Stimulated activated naive CD8-positive, alpha-beta T cell treated with anti-CD3 and anti-CD28 coated beads, Interleukin-15, amount 100 ng/mL, for 72 hours (primary cell): ENCODE measurements around the gene STUM.
A peak's percentile ranks its signal among the peaks of the same experiment; 100 is the strongest.
"Not testable (repeated sequence)": the region's sequence is repeated elsewhere in the genome, so short reads cannot be mapped to it uniquely, and the experiment has no call there.

Source experiments
- ATAC-seq: fragments of 150-1000 bp; cut with Tn5 transposase; 2 replicates; pipeline ENCODE4 v1.10.0; 2021; ENCODE audit warnings: mild to moderate bottlenecking, moderate library complexity
- DNase-seq, 2 donors: peaks; one replicate each; pipeline ENCODE4 v3.0.0; 2021 to 2022
- H3K27ac Mint-ChIP-seq, 2 donors: one replicate each; pipeline ENCODE4 v1.8.0; 2022; ENCODE audit warnings: mild to moderate bottlenecking in 2 of 2, mixed read lengths in 2 of 2, moderate library complexity in 2 of 2
- H3K27me3 Mint-ChIP-seq: one replicate; pipeline ENCODE4 v1.8.0; 2022; ENCODE audit warnings: mixed read lengths
- H3K4me1 Mint-ChIP-seq: one replicate; pipeline ENCODE4 v1.8.0; 2022; ENCODE audit warnings: mild to moderate bottlenecking, mixed read lengths
- H3K4me3 Mint-ChIP-seq, 2 donors: one replicate each; pipeline ENCODE4 v1.8.0; 2022; ENCODE audit warnings: mild to moderate bottlenecking in 2 of 2, mixed read lengths in 2 of 2, moderate library complexity in 1 of 2
- H3K9me3 Mint-ChIP-seq, 2 donors: one replicate each; pipeline ENCODE4 v1.8.0; 2022; ENCODE audit warnings: mixed read lengths in 2 of 2

Gene STUM

GRCh38 chr1:226580625-226581270 lies 32.2 kb downstream of the STUM start:
- no peak for DNase-seq
- Mint-ChIP-seq H3K4me3 (no peak overlapping the region), H3K27ac (no peak overlapping the region), H3K4me1 (no peaks in the 10 kb centered on the region), H3K27me3 (no peaks in the 10 kb centered on the region), H3K9me3 (no peaks in the 10 kb centered on the region)
- ATAC-seq, result no peak

- H3K4me3 Mint-ChIP-seq, result no peak overlapping the region
- no peak for DNase-seq
- no peaks in the 10 kb centered on the region for H3K4me1 Mint-ChIP-seq
- no peak for ATAC-seq
- H3K27me3 Mint-ChIP-seq, result no peaks in the 10 kb centered on the region
- no peaks in the 10 kb centered on the region for H3K9me3 Mint-ChIP-seq
- H3K27ac Mint-ChIP-seq, result no peak overlapping the region
These were observed 33.2 kb downstream of the STUM start for GRCh38 chr1:226581650-226582330.

DNA sequence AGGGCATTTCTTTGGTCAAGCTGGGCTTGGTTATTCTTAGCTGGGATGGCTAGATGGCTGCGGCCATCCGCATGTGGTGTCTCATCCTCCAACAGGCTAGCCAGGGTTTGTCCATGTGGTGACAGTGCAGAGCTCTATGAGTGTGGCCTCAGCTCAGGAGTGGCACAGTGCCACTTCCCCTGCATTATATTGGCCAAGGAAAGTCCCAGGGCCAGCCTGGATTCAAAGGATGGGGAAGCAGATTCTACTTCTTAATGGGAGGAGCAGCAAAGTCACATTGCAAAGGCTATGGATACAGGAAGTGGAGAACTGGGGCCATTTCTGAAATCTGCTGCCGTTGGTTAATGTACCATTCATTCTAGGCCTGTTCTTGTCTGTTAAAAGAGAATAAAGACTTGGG lies 34.4 kb downstream of the STUM start:
- no peak overlapping the region for H3K27ac Mint-ChIP-seq
- H3K4me3 Mint-ChIP-seq, result no peak overlapping the region
- H3K4me1 Mint-ChIP-seq, result no peaks in the 10 kb centered on the region
- DNase-seq (no peak), ATAC-seq (no peak)
- no peaks in the 10 kb centered on the region for H3K9me3 Mint-ChIP-seq
- H3K27me3 Mint-ChIP-seq, result no peaks in the 10 kb centered on the region

DNA sequence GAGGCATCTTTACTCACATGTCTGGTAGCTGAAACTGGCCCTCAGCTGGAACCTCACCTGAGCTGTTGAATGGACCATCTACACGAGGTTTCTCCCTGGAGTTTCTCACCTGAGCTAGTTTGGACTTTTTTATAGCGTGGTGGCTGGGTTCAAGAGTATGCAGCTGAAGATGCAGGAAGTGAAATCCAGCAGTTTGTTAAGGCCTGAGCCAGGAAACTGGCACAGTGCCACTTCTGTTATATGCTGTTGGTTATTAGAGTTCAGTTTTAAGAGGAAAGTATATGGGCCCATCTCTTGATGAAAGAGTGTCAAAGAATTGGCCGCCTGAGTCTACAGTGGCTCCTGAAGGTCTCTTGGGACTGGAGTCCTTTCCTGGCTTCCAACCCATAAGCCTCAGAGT lies 35.6 kb downstream of the STUM start:
- Mint-ChIP-seq H3K9me3 (no peaks in the 10 kb centered on the region), H3K4me3 (no peak overlapping the region), H3K27ac (no peak overlapping the region), H3K4me1 (no peaks in the 10 kb centered on the region), H3K27me3 (no peaks in the 10 kb centered on the region)
- ATAC-seq, result no peak
- DNase-seq, result no peak

DNA sequence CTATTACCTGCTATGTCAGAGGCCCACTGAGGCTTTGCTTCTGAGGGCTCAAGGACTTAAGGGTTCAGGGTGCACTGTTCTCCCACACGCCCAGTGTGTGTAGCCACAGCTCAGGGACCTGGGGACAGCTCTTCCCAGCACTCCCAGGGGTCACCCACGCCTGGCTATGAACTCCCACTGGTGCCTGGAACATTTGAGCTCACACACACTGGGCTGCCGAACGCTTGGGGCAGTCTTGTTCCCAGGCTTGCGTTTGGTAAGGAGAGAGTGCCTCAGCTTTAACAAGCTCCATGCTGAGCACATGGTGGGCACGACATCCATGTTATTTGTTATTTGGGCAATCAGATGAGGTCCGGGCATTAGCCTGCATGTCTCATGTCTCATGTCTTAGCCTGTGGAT lies 37.6 kb downstream of the STUM start:
- ATAC-seq, result no peak
- Mint-ChIP-seq H3K27me3 (no peaks in the 10 kb centered on the region), H3K4me1 (no peaks in the 10 kb centered on the region), H3K27ac (no peak overlapping the region), H3K9me3 (no peaks in the 10 kb centered on the region), H3K4me3 (no peak overlapping the region)
- DNase-seq, result no peak

DNA sequence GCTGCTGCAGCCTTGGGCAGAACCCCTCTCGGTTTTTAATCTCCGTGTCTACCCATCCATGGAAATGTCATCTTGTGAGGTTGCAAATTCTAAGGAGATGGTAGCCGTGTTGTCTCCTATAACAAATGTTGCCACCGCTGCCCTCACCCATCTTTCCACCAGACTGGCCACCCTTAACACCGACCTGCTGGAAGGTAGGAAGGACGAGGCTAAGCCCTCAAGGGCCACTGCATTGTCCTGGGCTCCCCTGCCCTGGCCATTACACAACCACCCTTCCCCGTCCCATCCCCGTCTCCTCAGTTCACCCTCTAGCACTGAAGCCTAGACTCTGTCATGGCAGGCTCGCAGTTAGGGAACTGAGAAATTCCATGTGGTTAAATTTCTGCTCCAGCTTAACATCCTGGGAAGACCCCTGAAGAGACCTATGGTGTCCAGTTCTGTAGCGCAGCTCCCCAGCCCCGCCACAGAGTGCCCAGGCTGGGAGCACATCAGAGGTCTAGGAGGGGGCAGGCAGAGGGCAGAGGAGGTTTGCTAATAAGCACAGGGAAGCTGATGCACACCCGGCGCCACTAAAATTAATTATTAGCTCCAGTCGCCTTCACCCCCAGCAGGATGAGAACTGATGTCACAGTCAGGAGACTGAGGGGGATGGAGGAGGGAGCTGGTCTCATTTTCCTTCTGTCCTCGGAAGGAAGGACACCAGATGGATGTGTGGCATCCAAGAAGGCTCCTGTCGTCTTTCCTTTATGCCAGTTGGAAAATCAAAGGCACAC lies 38.3 kb downstream of the STUM start:
- Mint-ChIP-seq H3K4me3 (no peak overlapping the region), H3K27me3 (no peaks in the 10 kb centered on the region), H3K9me3 (no peaks in the 10 kb centered on the region), H3K4me1 (no peaks in the 10 kb centered on the region), H3K27ac (peak overlapping the region in 1 of 2 donors; percentile 22)
- ATAC-seq (no peak), DNase-seq (no peak)

- Mint-ChIP-seq H3K27me3 (no peaks in the 10 kb centered on the region), H3K9me3 (no peaks in the 10 kb centered on the region), H3K27ac (no peak overlapping the region), H3K4me1 (no peaks in the 10 kb centered on the region), H3K4me3 (no peak overlapping the region)
- ATAC-seq, result no peak
- DNase-seq, result no peak
These were observed 39.9 kb downstream of the STUM start for GRCh38 chr1:226588484-226588883.

DNA sequence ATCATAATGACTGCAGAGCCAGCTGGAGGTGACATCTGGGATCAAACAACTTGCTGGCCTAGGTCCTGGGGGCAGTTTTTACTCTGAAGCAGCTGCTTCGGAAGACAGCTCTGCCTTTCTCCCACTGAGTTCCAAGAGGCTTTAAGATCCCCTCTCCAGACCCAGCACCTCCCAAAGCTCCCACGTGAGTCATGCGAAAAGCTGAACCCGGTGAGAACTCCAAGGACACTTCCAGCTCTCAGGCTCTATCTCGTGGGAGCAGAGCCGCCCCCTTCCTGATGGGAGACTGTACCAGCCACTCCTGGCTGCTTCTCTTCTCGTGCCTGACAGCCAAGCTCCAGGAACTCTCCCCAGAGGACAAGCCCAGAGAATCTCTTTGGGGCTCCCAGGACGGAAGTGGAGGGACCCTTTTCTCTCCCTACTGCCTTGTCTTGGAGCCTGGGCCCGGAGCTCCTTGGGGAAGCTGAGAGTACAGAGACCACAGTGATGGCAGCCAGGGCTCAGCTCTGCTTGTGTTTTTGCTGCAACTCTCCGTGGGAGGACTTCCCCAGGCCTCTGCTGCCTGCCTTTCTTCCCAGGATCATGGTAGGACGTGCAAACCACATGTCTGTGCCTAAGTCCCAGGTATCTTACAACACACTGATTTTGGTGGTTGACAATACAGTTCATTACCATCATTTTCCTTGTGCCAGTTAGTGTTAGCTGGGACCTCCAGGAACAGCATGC lies 40.6 kb downstream of the STUM start:
- H3K27me3 Mint-ChIP-seq, result no peaks in the 10 kb centered on the region
- ATAC-seq (no peak), DNase-seq (no peak)
- H3K27ac Mint-ChIP-seq, result peak overlapping the region in 1 of 2 donors; percentile 81
- H3K9me3 Mint-ChIP-seq, result no peaks in the 10 kb centered on the region
- no peaks in the 10 kb centered on the region for H3K4me1 Mint-ChIP-seq
- no peak overlapping the region for H3K4me3 Mint-ChIP-seq

DNA sequence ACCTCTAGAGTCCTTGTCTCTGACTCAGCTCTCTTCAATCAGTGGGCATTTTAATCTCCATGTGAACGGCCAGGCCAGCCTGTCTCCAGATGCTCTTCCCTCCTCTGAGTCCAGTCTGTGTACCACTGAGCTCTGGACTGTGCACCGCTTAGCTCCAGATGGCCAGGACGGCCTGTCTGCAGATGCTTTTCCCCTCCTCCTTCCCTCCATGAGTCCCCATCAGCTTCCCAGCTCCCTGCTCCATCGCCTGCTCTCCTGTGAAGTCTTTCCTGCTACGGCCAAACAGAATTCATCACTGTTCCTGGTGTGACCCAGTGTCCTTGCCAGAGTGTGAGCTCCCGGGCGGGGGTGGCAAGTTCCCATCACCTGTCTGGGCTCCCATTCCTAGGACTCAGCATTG lies 42.0 kb downstream of the STUM start:
- Mint-ChIP-seq H3K27me3 (no peaks in the 10 kb centered on the region), H3K4me1 (no peaks in the 10 kb centered on the region), H3K4me3 (no peak overlapping the region), H3K9me3 (no peaks in the 10 kb centered on the region), H3K27ac (no peak overlapping the region)
- ATAC-seq (no peak), DNase-seq (no peak)

DNA sequence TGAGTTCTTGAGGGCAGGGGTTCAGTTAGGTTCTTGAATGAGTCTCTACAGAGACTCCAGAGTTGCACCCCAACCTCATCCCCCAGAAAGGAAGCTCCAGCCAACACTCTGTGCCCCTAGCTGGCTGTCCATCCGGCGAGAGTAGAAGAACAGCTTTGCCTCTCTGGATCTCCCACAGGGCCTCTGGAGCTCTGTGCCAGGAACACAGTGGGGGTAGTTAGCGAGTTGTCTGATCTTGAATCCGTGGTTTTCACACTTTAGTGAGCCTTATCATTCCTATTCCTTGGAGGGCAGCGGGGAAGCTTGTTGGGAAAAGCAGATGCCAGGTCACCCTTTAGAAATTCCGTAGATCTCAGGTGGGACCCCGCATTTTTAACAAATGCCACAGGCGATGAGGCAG lies 45.0 kb downstream of the STUM start:
- Mint-ChIP-seq H3K9me3 (no peaks in the 10 kb centered on the region), H3K27ac (no peak overlapping the region), H3K27me3 (peaks cover 3% of the 10 kb centered on the region), H3K4me3 (no peak overlapping the region), H3K4me1 (no peaks in the 10 kb centered on the region)
- no peak for DNase-seq
- no peak for ATAC-seq

DNA sequence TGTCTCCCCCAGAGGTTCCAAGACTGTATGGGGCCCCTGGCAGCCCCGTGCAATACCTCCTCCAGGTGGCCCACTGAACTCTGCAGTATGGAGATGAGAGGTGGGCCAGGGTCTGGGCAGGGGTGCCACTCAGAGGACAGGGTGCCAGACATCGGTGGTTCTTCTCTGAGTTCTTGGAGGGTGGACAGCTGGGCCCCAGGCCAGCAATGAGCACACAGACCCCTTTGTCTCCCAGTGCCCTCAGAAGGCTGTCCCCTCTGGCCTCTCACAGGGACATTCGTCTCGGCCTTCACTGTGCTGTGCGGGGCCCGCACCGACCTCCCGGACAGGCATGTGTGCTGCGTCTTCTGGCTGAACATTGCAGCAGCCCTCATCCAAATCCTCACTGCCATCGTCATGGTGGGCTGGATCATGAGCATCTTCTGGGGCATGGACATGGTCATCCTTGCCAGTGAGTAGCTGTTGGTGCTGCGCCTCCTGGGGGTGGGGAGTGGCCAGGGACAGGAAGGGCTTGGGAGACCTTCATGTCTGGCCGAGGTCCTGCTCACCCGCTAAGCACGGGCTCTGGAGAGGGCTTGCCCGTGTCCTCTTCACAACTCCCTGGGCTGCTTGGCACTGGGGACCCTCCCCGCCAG lies 48.1 kb downstream of the STUM start:
- Mint-ChIP-seq H3K4me1 (no peaks in the 10 kb centered on the region), H3K9me3 (no peaks in the 10 kb centered on the region), H3K27ac (no peak overlapping the region), H3K27me3 (peaks cover 6% of the 10 kb centered on the region), H3K4me3 (no peak overlapping the region)
- ATAC-seq (no peak), DNase-seq (no peak)

DNA sequence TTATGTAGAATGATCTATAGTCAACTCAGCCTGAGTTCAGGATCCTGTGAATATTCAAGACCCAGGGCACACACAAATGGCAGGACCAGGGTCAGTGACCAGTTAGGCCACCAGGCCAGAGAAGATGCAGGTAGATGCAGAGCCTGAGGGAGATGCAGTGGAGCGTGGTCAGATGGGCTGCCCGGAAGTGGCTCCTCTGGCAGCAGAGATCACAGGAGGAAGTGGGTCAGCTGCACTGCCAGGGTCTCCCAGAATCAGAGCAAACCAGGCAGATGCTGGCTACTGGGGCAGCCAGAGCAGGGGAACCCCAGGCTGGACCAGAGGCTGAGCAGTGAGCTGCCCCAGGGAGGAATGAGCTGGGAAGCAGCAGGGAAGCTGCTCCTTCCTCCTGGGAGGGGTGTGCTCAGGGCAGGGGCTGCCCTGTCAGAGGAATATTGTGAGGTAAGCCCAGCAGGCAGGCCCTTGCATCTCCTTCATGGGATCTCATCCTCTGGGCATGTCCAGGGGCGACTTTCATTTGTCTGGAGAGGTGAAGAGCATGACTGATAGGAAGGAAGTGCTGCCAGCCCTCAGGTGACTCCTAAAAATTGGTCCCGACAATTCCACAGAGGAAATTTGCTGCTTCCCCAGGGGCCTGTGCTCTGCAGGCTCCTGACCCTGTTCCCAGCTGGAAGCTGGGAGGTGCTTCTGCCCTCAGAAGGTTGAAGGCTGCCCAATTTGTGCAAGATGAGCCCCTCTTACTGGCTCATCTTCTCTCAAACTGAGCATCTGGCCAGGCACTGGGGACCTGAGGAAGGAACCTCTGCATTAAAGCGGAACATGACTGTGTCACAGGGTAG lies 49.3 kb downstream of the STUM start:
- Mint-ChIP-seq H3K27me3 (peaks cover 6% of the 10 kb centered on the region), H3K9me3 (no peaks in the 10 kb centered on the region), H3K4me1 (peaks cover under 1% of the 10 kb centered on the region), H3K27ac (peak overlapping the region in 1 of 2 donors; percentile 85), H3K4me3 (no peak overlapping the region)
- ATAC-seq, result no peak
- no peak for DNase-seq

- no peak overlapping the region for H3K4me3 Mint-ChIP-seq
- ATAC-seq (no peak), DNase-seq (no peak)
- H3K27me3 Mint-ChIP-seq, result peaks cover 6% of the 10 kb centered on the region
- peak overlapping the region in 1 of 2 donors; percentile 37 for H3K27ac Mint-ChIP-seq
- H3K4me1 Mint-ChIP-seq, result peaks cover 7% of the 10 kb centered on the region
- no peaks in the 10 kb centered on the region for H3K9me3 Mint-ChIP-seq
These were observed 49.9 kb downstream of the STUM start for GRCh38 chr1:226598455-226598849.

DNA sequence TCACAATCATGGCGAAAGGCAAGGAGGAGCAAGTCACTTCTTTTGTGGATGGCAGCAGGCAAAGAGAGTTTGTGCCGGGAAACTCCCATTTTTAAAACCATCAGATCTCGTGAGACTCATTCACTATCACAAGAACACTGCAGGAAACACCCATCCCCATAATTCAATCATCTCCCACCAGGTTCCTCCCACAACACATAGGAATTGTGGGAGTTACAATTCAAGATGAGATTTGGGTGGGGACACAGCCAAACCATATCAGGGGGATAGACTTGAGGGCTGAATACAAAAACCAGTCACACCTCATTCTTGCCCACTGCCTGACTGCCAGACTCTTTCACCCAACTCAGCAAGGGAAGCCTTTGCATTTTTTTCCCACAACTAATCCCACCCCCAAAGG lies 50.4 kb downstream of the STUM start:
- peaks cover 12% of the 10 kb centered on the region for H3K4me1 Mint-ChIP-seq
- H3K4me3 Mint-ChIP-seq, H3K9me3 Mint-ChIP-seq, ATAC-seq, H3K27me3 Mint-ChIP-seq, DNase-seq: not testable (repeated sequence)
- peak overlapping the region in 1 of 2 donors; percentile 37 for H3K27ac Mint-ChIP-seq
